GM12873 (cell line): ENCODE results near the gene DBH.

Source experiments
- TF ChIP-seq, protein P1 (sequence below): IDR thresholded peaks from 2 replicates; pipeline ENCODE4 v1.5.1; 2012; ENCODE audit warnings: low read depth, mild to moderate bottlenecking, moderate library complexity, low read length, control low read depth; ENCODE audit not compliant: insufficient read depth; ENCODE audit errors: missing control alignments

The DBH gene

DNA sequence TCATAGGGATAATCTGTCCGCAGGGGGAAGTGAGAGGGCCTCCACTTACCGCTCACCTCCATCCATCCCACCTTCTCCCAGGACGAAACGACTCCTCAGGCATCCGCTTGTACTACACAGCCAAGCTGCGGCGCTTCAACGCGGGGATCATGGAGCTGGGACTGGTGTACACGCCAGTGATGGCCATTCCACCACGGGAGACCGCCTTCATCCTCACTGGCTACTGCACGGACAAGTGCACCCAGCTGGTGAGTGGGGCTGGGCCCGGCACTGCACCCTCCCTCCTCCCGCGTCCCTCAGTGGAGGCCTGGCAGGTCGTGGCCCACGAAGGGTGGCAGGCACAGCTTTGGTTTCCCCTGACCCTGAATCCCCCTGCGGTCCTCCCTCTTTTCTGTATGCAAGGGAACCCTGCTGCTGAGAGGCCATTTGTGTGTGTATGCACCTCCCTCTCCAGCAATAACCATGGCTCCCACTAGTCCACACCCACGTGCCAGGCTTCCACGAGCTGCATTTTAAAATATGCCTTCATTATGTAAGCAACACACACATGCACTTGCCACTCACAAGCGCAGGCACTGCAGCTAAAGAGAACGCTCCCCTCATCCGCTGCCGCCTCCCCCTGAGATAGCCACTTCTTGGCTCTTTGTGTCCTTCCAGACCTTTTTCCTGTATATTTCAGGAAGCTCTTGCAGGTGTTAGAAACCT, 11.8 kb downstream of the DBH start:
- TF ChIP-seq, protein P1, sequence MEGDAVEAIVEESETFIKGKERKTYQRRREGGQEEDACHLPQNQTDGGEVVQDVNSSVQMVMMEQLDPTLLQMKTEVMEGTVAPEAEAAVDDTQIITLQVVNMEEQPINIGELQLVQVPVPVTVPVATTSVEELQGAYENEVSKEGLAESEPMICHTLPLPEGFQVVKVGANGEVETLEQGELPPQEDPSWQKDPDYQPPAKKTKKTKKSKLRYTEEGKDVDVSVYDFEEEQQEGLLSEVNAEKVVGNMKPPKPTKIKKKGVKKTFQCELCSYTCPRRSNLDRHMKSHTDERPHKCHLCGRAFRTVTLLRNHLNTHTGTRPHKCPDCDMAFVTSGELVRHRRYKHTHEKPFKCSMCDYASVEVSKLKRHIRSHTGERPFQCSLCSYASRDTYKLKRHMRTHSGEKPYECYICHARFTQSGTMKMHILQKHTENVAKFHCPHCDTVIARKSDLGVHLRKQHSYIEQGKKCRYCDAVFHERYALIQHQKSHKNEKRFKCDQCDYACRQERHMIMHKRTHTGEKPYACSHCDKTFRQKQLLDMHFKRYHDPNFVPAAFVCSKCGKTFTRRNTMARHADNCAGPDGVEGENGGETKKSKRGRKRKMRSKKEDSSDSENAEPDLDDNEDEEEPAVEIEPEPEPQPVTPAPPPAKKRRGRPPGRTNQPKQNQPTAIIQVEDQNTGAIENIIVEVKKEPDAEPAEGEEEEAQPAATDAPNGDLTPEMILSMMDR, result no peak

DNA sequence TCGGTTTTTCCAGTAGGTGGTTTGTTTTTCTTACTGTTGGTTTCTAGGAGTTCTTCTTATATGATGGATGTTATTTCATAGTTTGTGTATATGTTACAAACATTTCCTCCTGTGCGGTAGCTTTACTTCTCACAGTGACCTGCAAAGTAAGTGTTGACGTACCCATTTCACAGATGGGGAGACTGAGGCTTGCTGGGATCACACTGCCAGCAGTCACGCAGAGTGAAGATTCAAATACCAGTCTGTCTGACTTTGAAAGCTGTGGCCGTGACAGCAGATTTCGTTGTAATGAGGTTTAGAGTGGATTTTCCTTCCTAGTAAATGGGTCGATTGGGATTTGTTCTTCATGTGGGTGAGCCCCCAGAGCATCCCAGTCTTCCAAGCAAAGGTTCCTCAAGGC, 13.0 kb downstream of the DBH start:
- TF ChIP-seq, protein P1, result no peak

DNA sequence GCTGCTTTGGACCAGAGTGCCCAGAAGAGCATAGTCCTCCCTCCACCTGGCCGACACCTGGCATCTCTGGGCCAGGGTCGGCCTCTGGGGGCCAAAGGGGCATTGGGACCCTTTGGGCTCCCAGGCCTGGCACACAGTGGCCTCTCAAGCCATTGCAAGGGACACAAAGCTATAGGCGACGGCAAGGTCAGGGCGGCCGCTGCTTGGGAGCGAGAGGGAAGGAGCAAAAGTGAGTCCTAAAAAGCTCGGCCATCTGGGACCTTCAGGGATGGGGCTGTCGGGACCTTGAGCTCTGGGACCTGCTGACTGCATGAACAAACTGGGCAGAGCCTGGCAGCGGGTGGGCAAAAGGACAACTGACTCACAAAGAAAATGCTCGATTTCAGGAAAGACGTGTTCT, 13.9 kb downstream of the DBH start:
- TF ChIP-seq, protein P1, result no peak

DNA sequence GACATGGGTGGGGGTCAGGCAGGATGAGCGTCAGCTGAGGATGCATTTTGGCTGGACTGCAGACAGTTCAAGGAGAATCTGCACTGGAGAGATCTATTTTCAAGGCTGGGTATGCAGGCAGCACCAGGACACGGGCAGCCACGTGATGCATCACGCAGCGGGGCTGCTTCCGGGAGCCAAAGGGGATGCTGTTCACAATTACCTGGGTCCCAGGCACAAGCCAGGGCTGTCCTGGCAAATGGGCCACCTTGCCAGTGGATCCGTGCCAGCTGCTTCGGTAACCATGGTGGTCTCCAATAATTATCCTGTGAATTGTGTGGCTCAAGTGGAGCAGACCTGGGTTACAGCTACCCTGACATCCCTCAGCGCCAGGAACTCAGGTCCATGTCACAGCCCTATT, 17.5 kb downstream of the DBH start:
- TF ChIP-seq, protein P1, result no peak

DNA sequence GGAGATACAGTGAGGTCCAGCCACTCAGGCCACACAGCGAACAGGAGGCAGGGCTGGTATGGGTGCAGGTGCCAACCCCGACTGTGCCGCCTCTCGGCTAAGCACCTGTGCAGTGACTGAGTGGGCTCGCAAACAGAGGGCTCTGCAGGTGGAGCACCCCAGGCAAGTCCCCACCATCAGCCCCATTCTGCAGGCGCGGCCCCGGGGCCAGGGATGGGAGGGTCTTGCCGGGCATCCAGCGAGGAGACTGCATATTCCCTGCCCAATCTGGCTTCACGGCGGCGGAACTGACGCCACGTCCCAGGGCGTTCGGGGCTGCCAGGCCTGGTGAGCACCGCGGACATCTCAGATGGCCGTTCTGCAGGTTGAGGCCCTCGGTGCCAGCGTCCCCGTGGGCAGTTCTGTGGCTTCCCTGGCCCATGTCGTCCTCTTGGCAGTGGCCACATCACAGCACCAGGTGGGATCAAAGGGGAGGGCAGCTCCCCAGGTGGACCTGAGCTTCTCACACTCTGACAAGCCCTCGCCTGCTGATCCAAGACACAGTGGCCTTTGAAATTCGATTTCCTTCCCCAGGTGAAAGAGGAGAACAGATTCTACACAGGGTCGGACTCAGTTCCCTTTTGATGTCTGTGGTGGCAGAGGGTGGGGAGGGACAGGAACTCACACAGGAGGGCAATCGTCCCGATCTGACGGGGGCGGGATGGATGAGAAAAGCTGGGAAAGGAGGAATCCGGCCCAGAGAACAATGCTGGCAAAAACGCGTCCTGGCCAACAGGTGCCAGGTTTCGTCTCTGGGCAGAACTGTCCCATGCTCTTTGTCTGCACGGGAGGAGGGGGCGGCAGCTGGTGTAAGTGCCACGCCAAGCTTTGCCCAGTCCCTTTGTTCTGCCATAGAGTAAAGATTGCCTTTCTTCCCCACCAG, 18.8 kb downstream of the DBH start:
- TF ChIP-seq, protein P1, result no peak

DNA sequence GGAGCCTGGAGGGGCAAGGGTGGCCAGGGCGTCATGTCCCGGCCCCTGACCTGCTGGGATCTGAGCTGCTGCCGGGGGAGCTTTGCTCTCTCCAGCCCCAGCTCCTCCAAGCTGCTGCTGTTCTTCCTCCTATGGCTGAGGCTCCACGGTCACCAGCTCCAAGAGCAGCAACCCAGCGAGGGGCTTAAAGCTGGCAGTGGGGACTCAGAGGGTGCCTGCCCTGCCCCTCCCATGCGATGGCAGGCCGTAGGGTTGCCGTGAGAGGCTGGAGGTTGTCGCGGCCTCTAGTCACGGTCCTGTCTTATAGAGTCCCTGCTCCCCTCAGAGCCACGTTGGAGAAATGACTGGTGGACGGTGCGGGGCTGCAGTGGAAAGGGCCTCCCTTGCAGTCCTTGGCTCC, 19.5 kb downstream of the DBH start:
- TF ChIP-seq, protein P1, result no peak

DNA sequence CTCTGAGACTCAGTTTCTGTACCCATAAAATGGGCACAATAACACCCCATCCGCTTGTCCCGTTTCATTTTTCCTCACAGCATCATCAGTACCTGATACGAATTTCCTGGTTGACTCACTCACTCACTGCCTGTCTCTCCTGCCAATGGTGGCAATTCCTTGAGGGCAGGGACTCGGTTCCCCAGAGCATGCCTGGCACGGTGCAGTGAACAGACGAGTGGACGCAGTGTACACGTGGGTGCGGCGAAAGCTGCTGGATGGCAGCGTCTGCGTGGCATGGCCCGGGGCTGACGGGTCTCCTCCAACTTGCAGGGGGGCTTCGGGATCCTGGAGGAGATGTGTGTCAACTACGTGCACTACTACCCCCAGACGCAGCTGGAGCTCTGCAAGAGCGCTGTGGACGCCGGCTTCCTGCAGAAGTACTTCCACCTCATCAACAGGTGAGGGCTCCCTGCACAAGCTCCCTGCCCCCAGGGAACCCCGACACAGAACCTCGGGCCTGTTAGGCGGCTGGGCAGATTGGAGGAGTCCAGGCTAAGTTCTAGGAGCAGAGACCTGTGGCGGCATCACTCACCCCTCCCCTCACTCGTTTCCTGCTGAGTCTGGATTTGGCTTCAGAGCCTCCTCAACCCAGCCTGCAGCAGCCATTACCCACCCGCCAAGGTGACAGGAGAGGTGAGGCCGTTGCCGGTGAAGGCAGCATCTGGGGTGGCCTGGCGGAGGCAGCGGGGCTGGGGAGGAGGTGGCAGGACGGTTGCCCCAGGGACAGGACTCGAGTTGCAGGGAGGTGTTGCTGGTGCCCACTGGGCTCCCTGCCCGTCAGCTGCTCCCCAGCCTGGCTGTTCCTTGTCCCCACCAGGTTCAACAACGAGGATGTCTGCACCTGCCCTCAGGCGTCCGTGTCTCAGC, 20.3 kb downstream of the DBH start:
- TF ChIP-seq, protein P1, result no peak
